ENCODE data around the gene TGFBR3L.

DNA sequence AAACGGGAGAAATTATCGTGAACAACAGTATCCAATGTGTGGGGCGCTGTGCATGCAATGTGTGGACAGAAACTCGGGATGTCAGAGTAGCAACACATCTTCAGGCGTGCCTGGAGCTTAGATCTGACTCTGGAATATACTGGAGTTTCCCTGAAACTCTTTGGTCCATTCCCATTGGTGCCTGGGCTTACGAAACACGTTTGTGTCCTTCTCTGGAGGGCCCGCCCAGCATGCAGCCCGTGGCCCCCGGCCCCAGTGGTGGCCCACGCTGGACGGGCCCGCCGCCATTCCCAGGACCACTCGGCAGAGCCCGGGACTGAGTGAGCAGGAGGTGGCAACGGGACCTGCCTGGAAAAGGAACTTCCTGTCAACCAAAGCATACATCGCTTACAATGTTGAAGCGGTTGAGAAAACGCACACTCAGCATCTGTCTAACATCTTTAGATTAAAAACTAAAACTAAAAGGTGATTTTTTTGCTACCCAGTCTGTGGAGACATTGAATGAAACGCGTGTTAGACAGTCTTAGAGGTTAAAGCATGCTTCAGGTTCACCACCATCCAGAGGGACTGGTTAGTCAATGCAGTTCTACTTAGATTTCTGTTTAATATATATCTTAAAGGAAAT, 48.1 kb downstream of the TGFBR3L start:
- no peak for TF ChIP-seq CTCF (IDR thresholded peaks at IDR 0.05)
- no peak for TF ChIP-seq POLR2A (IDR thresholded peaks at IDR 0.05)

All from ovary (tissue), 3 donors.